ENCODE data around the gene DCAF11. TPM values are rescaled to one million over a fixed set of nuclear protein-coding genes. Genes with fewer than 3 reads are reported as not detected.

Gene DCAF11
- total and polyA plus RNA-seq, 2 of the 13 experiments (the other 11 are each of a cell fraction or from before 2014, with no cell fraction given), result 150 to 257 TPM

- TF ChIP-seq ZNF275 (CRISPR knock-in tag; IDR thresholded peaks at IDR 0.05; ENCODE audit: borderline replicate concordance) (no peak), CSRNP2 (CRISPR knock-in tag; conservative IDR thresholded peaks at IDR 0.05; ENCODE audit: low read depth) (no peak), POLR2A (IDR thresholded peaks at IDR 0.05; ENCODE audit: insufficient read depth in 1 of 2, low read depth in 2 of 2, low read length in 2 of 2) (peak in 1 of 2 experiments; percentile 33; a peak in 1 of 4 replicates), ATF7 (IDR thresholded peaks at IDR 0.05) (no peak), ATF7 (CRISPR knock-in tag; IDR thresholded peaks at IDR 0.05) (no peak), ZNF326 (CRISPR knock-in tag; IDR thresholded peaks at IDR 0.05; ENCODE audit: borderline replicate concordance) (no peak), BCL6 (CRISPR knock-in tag; IDR thresholded peaks at IDR 0.05) (no peak), BATF2 (CRISPR knock-in tag; IDR thresholded peaks at IDR 0.05) (no peak), RARA (CRISPR knock-in tag; IDR thresholded peaks at IDR 0.05) (peak; percentile 67), SNAPC5 (CRISPR knock-in tag; IDR thresholded peaks at IDR 0.05; ENCODE audit: borderline replicate concordance) (no peak), KDM6A (CRISPR knock-in tag; IDR thresholded peaks at IDR 0.05; ENCODE audit: low read depth) (no peak), TIGD3 (CRISPR knock-in tag; IDR thresholded peaks at IDR 0.05; ENCODE audit: borderline replicate concordance) (no peak), ZSCAN21 (CRISPR knock-in tag; IDR thresholded peaks at IDR 0.05; ENCODE audit: borderline replicate concordance) (peak; percentile 89; the same call in 1 of the 2 replicates), ZNF256 (CRISPR knock-in tag; conservative IDR thresholded peaks at IDR 0.05) (peak; percentile 89; the same call in 1 of the 2 replicates), CEBPZ (IDR thresholded peaks at IDR 0.05; ENCODE audit: low read length) (no peak), PREB (CRISPR knock-in tag; IDR thresholded peaks at IDR 0.05) (no peak), NR2F1 (CRISPR knock-in tag; IDR thresholded peaks at IDR 0.05) (no peak), GPN1 (CRISPR knock-in tag; IDR thresholded peaks at IDR 0.05; ENCODE audit: borderline replicate concordance) (peak; percentile 93; the same call in 1 of the 2 replicates), TAF1 (CRISPR knock-in tag; IDR thresholded peaks at IDR 0.05) (peak; percentile 57; the same call in 1 of the 2 replicates)
These were observed 33.5 kb upstream of the DCAF11 start (continued) for GRCh38 chr14:24080888-24081738.
